SU-DHL-6 (cell line): ENCODE results near the gene TMCO4.
A peak's percentile ranks its signal among the peaks of the same experiment; 100 is the strongest.

Experiments
- H2AFZ ChIP-seq: fragments of 200-600 bp; sonication (generic); 2 replicates; pipeline ENCODE4 v1.6.1; 2014; ENCODE audit warnings: low read depth, mild to moderate bottlenecking, moderate library complexity, mixed read lengths, antibody characterized with exemption, low read length; ENCODE audit not compliant: severe bottlenecking
- H3F3A ChIP-seq: fragments of 200-600 bp; shearing (Covaris generic); 2 replicates; pipeline ENCODE4 v1.6.0; 2016; ENCODE audit warnings: antibody characterized with exemption, mild to moderate bottlenecking; ENCODE audit not compliant: insufficient read depth
- H3K27ac ChIP-seq: fragments of 200-600 bp; sonication (generic); 2 replicates; pipeline ENCODE4 v1.5.1; 2016; ENCODE audit warnings: low read depth, mild to moderate bottlenecking, low read length, moderate library complexity, mixed read lengths
- H3K27me3 ChIP-seq: fragments of 200-600 bp; sonication (generic), shearing (Covaris generic); 2 replicates; pipeline ENCODE4 v1.6.0; 2014; ENCODE audit warnings: mild to moderate bottlenecking, low read length
- H3K36me3 ChIP-seq: fragments of 200-600 bp; sonication (generic); 2 replicates; pipeline ENCODE4 v1.6.1; 2014; ENCODE audit warnings: mild to moderate bottlenecking, low read length, mixed read lengths
- H3K4me2 ChIP-seq: fragments of 300-600, 200-600 bp; shearing (Covaris generic), sonication (generic); 2 replicates; pipeline ENCODE4 v1.6.0; 2014; ENCODE audit warnings: low read length, low read depth, mild to moderate bottlenecking; ENCODE audit not compliant: poor library complexity, severe bottlenecking
- H3K4me3 ChIP-seq: fragments of 200-600 bp; sonication (generic); 2 replicates; pipeline ENCODE4 v1.5.1; 2014; ENCODE audit warnings: antibody characterized with exemption, low read length, mild to moderate bottlenecking, mixed read lengths; ENCODE audit not compliant: insufficient read depth, poor library complexity, severe bottlenecking
- H3K79me2 ChIP-seq: fragments of 200-600 bp; sonication (generic); 2 replicates; pipeline ENCODE4 v1.6.1; 2014; ENCODE audit warnings: mild to moderate bottlenecking, low read length, moderate library complexity; ENCODE audit not compliant: insufficient read depth
- H3K9ac ChIP-seq: fragments of 200-600 bp; sonication (generic); 2 replicates; pipeline ENCODE4 v1.7.0; 2014; ENCODE audit warnings: mild to moderate bottlenecking, low read length
- H3K9me2 ChIP-seq: fragments of 200-600 bp; sonication (generic); replicated peaks from 2 replicates; pipeline ENCODE4 v1.6.1; 2014; ENCODE audit warnings: low read length; ENCODE audit not compliant: insufficient read depth
- H3K9me3 ChIP-seq: fragments of 200-600 bp; sonication (generic); 2 replicates; pipeline ENCODE4 v1.6.1; 2014; ENCODE audit warnings: low read length, mixed read lengths; ENCODE audit not compliant: insufficient read depth
- H4K20me1 ChIP-seq: fragments of 200-600 bp; sonication (generic); 2 replicates; pipeline ENCODE4 v1.6.1; 2014; ENCODE audit warnings: low read depth, mild to moderate bottlenecking, antibody characterized with exemption, low read length, moderate library complexity, mixed read lengths
- CTCF ChIP-seq: fragments of 200-600 bp; sonication (generic); IDR thresholded peaks from one replicate; pipeline ENCODE4 v1.5.1; 2017; ENCODE audit warnings: antibody characterized with exemption, mild to moderate bottlenecking, low read length, moderate library complexity; ENCODE audit not compliant: insufficient read depth, poor library complexity, severe bottlenecking
- EZH2phosphoT487 ChIP-seq: fragments of 200-600 bp; sonication (generic), shearing (Covaris generic); conservative IDR thresholded peaks from 2 replicates; pipeline ENCODE4 v1.6.1; 2018; ENCODE audit warnings: mild to moderate bottlenecking, antibody characterized with exemption, low read length, moderate library complexity, mixed read lengths

TMCO4 gene

GRCh38 chr1:19654886-19655717 is 144.6 kb downstream of the TMCO4 start:
- Histone ChIP-seq H3K9me2 (no peaks in the 10 kb centered on the region), H3K27ac (no peak overlapping the region), H3K9ac (no peak overlapping the region), H3K4me2 (no peak overlapping the region), H2AFZ (no peak overlapping the region), H3K36me3 (no peaks in the 10 kb centered on the region), H4K20me1 (no peaks in the 10 kb centered on the region), H3K4me3 (no peak overlapping the region), H3K9me3 (no peaks in the 10 kb centered on the region), H3F3A (no peaks in the 10 kb centered on the region), H3K79me2 (no peaks in the 10 kb centered on the region), H3K27me3 (no peaks in the 10 kb centered on the region)
- TF ChIP-seq EZH2phosphoT487 (no peak), CTCF (no peak)

GRCh38 chr1:19654386-19654785 is 145.3 kb downstream of the TMCO4 start:
- H3K27me3 ChIP-seq: no peaks in the 10 kb centered on the region
- no peak overlapping the region for H3K4me2 ChIP-seq
- no peaks in the 10 kb centered on the region for H3K36me3 ChIP-seq
- H3K9me3 ChIP-seq: no peaks in the 10 kb centered on the region
- H3K9ac ChIP-seq: no peak overlapping the region
- H3K79me2 ChIP-seq: no peaks in the 10 kb centered on the region
- H2AFZ ChIP-seq: no peak overlapping the region
- no peaks in the 10 kb centered on the region for H3K9me2 ChIP-seq
- H4K20me1 ChIP-seq: no peaks in the 10 kb centered on the region
- TF ChIP-seq EZH2phosphoT487: no peak
- TF ChIP-seq CTCF: no peak
- H3K27ac ChIP-seq: no peak overlapping the region
- no peaks in the 10 kb centered on the region for H3F3A ChIP-seq
- no peak overlapping the region for H3K4me3 ChIP-seq

GRCh38 chr1:19651141-19651737 is 148.5 kb downstream of the TMCO4 start:
- Histone ChIP-seq H3K9me3 (no peaks in the 10 kb centered on the region), H3K9ac (no peak overlapping the region), H3K4me2 (no peak overlapping the region), H2AFZ (no peak overlapping the region), H3K27ac (no peak overlapping the region), H4K20me1 (no peaks in the 10 kb centered on the region), H3K4me3 (no peak overlapping the region), H3K27me3 (no peaks in the 10 kb centered on the region), H3K36me3 (no peaks in the 10 kb centered on the region), H3K9me2 (no peaks in the 10 kb centered on the region), H3K79me2 (no peaks in the 10 kb centered on the region), H3F3A (no peaks in the 10 kb centered on the region)
- TF ChIP-seq EZH2phosphoT487 (no peak), CTCF (peak; percentile 34)
